UCSD-AML1 (cell line): ENCODE measurements around the gene ELFN1.

Source experiments
- DNase-seq: peaks from one replicate; lab custom pipeline; 2025; ENCODE audit not compliant: unreplicated experiment; lab: John Stamatoyannopoulos, UW

Gene ELFN1

GRCh38 chr7:1669954-1670893 lies at the start of gene ELFN1:
ELFN1 (plus strand) TSS chr7:1670277; CDS start chr7:1744597, 74,320 bp downstream.
- DNase-seq = no peak

GRCh38 chr7:1620835-1621234 lies 49.2 kb upstream of the ELFN1 start:
- no peak for DNase-seq

GRCh38 chr7:1621718-1622117 lies 48.4 kb upstream of the ELFN1 start:
- no peak for DNase-seq

- DNase-seq = no peak
Observed at GRCh38 chr7:1622441-1622840, 47.6 kb upstream of the ELFN1 start.

GRCh38 chr7:1623810-1624209 lies 46.3 kb upstream of the ELFN1 start:
- DNase-seq = no peak

- DNase-seq = no peak
Observed at GRCh38 chr7:1624999-1625927, 44.8 kb upstream of the ELFN1 start.

GRCh38 chr7:1626769-1627168 lies 43.3 kb upstream of the ELFN1 start:
- no peak for DNase-seq

GRCh38 chr7:1630700-1631336 lies 39.3 kb upstream of the ELFN1 start:
- DNase-seq = no peak

- DNase-seq = no peak
Observed at GRCh38 chr7:1631678-1632077, 38.4 kb upstream of the ELFN1 start.

GRCh38 chr7:1632506-1632905 lies 37.6 kb upstream of the ELFN1 start:
- no peak for DNase-seq

- no peak for DNase-seq
Observed at GRCh38 chr7:1632916-1633785, 36.9 kb upstream of the ELFN1 start.

- no peak for DNase-seq
Observed at GRCh38 chr7:1635401-1635800, 34.7 kb upstream of the ELFN1 start.

GRCh38 chr7:1637155-1637554 lies 32.9 kb upstream of the ELFN1 start:
- no peak for DNase-seq

- no peak for DNase-seq
Observed at GRCh38 chr7:1638215-1638661, 31.8 kb upstream of the ELFN1 start.

- no peak for DNase-seq
Observed at GRCh38 chr7:1639071-1639470, 31.0 kb upstream of the ELFN1 start.

- no peak for DNase-seq
Observed at GRCh38 chr7:1639532-1640175, 30.4 kb upstream of the ELFN1 start.

GRCh38 chr7:1640376-1641172 lies 29.5 kb upstream of the ELFN1 start:
- DNase-seq = no peak

- no peak for DNase-seq
Observed at GRCh38 chr7:1641173-1641572, 28.9 kb upstream of the ELFN1 start.
